HG03565 (cell line): ENCODE measurements around the gene CLUH.
"Not testable (repeated sequence)": the region's sequence is repeated elsewhere in the genome, so short reads cannot be mapped to it uniquely, and the experiment has no call there.

Experiments used
- ATAC-seq: cut with Tn5 transposase; IDR thresholded peaks from one replicate; pipeline ENCODE4 v1.9.1; 2021; ENCODE audit warnings: mild to moderate bottlenecking, moderate library complexity; ENCODE audit not compliant: unreplicated experiment

CLUH gene

GRCh38 chr17:2688351-2689342 lies 22.9 kb downstream of the CLUH start:
- no peak for ATAC-seq

- no peak for ATAC-seq
Observed at GRCh38 chr17:2687074-2687418, 24.5 kb downstream of the CLUH start.

- ATAC-seq: no peak
Observed at GRCh38 chr17:2685696-2686095, 25.9 kb downstream of the CLUH start.

GRCh38 chr17:2684549-2684948 lies 27.0 kb downstream of the CLUH start:
- ATAC-seq: no peak

- ATAC-seq: no peak
Observed at GRCh38 chr17:2683912-2684311, 27.7 kb downstream of the CLUH start.

GRCh38 chr17:2682176-2682938 lies 29.2 kb downstream of the CLUH start:
- no peak for ATAC-seq

- no peak for ATAC-seq
Observed at GRCh38 chr17:2681650-2682049, 29.9 kb downstream of the CLUH start.

GRCh38 chr17:2680961-2681360 lies 30.6 kb downstream of the CLUH start:
- ATAC-seq: no peak

- ATAC-seq: not testable (repeated sequence)
Observed at GRCh38 chr17:2679247-2679646, 32.3 kb downstream of the CLUH start.

GRCh38 chr17:2672026-2672425 lies 39.5 kb downstream of the CLUH start:
- ATAC-seq: no peak

GRCh38 chr17:2660410-2660809 lies 51.2 kb downstream of the CLUH start:
- ATAC-seq: not testable (repeated sequence)

GRCh38 chr17:2659337-2659736 lies 52.2 kb downstream of the CLUH start:
- not testable (repeated sequence) for ATAC-seq

GRCh38 chr17:2656283-2656682 lies 55.3 kb downstream of the CLUH start:
- ATAC-seq: no peak

GRCh38 chr17:2655546-2655945 lies 56.0 kb downstream of the CLUH start:
- no peak for ATAC-seq

GRCh38 chr17:2652911-2653310 lies 58.7 kb downstream of the CLUH start:
- not testable (repeated sequence) for ATAC-seq

- ATAC-seq: no peak
Observed at GRCh38 chr17:2649191-2649590, 62.4 kb downstream of the CLUH start.

- no peak for ATAC-seq
Observed at GRCh38 chr17:2647957-2648356, 63.6 kb downstream of the CLUH start.

GRCh38 chr17:2644971-2645370 lies 66.6 kb downstream of the CLUH start:
- ATAC-seq: no peak
